ENCODE data around the gene KRTCAP2. TPM values are rescaled to one million over a fixed set of nuclear protein-coding genes. Genes with fewer than 3 reads are reported as not detected.
"Not testable (repeated sequence)": the region's sequence is repeated elsewhere in the genome, so short reads cannot be mapped to it uniquely, and the experiment has no call there.

The KRTCAP2 gene
- total RNA-seq, 1 donor from 2014 or later = 201 TPM

DNA sequence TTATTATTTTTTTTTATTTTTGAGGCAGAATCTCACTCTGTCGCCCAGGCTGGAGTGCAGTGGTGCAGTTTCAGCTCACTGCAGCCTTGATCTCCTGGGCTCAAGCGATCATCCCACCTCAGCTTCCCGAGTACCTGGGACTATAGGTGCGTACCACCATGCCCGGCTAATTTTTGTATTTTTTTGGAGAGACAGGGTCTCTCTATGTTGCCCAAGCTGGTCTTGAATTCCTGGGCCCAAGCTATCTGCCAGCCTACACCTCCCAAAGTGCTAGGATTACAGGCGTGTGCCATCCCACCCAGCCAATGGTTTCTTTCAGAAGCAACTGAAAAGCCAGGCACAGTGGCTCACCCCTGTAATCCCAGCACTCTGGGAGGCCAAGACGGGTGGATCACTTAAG, 2.3 kb downstream of the KRTCAP2 start:
- Mint-ChIP-seq H3K27ac (ENCODE audit: unreplicated experiment) (no peak overlapping the region), H3K4me3 (ENCODE audit: unreplicated experiment) (no peak overlapping the region), H3K4me1 (ENCODE audit: unreplicated experiment) (peaks cover 37% of the 10 kb centered on the region), H3K36me3 (ENCODE audit: unreplicated experiment) (peaks cover 11% of the 10 kb centered on the region), H3K27me3 (ENCODE audit: unreplicated experiment) (no peaks in the 10 kb centered on the region), H3K9me3 (ENCODE audit: unreplicated experiment) (no peaks in the 10 kb centered on the region)
- DNase-seq (ENCODE audit: extremely low spot score, unreplicated experiment) = no peak
- TF ChIP-seq, protein P1, sequence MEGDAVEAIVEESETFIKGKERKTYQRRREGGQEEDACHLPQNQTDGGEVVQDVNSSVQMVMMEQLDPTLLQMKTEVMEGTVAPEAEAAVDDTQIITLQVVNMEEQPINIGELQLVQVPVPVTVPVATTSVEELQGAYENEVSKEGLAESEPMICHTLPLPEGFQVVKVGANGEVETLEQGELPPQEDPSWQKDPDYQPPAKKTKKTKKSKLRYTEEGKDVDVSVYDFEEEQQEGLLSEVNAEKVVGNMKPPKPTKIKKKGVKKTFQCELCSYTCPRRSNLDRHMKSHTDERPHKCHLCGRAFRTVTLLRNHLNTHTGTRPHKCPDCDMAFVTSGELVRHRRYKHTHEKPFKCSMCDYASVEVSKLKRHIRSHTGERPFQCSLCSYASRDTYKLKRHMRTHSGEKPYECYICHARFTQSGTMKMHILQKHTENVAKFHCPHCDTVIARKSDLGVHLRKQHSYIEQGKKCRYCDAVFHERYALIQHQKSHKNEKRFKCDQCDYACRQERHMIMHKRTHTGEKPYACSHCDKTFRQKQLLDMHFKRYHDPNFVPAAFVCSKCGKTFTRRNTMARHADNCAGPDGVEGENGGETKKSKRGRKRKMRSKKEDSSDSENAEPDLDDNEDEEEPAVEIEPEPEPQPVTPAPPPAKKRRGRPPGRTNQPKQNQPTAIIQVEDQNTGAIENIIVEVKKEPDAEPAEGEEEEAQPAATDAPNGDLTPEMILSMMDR (IDR thresholded peaks at IDR 0.05) = no peak

DNA sequence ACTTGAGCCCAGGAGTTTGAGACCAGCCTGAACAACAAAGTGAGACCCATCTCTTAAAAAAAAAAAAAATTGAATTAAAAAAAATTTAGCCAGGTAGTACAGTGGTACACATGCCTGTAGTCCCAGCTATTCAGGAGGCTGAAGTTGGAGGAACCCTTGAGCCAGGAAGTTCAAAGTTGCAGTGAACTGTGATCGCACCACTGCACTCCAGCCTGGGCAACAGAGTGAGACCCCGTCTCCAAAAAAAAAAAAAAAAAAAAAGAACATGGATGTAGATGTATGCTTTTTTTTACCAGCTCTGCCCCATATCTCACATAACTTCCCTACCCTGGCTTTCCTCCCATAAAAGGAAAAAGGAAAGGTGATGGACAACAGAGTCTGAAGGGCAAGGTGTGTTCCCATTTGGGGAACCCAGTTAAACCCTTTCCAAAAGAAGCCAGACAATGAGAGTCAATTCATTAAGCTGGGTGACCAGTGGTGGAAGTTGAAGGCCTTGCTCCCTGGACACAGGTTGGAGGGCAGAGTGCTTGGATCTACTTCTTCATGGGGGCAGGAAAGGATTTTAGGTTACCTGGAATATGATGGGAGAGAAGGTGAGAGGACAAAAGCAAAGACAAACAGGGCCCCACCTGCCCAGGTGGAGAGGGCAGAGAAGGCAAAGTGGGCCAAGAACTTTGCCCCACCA, 2.9 kb downstream of the KRTCAP2 start:
- no peaks in the 10 kb centered on the region for H3K27me3 Mint-ChIP-seq (ENCODE audit: unreplicated experiment)
- peaks cover 34% of the 10 kb centered on the region for H3K4me1 Mint-ChIP-seq (ENCODE audit: unreplicated experiment)
- TF ChIP-seq, protein P1 (IDR thresholded peaks at IDR 0.05) = no peak
- H3K9me3 Mint-ChIP-seq (ENCODE audit: unreplicated experiment) = no peaks in the 10 kb centered on the region
- H3K4me3 Mint-ChIP-seq (ENCODE audit: unreplicated experiment) = no peak overlapping the region
- H3K27ac Mint-ChIP-seq (ENCODE audit: unreplicated experiment) = no peak overlapping the region
- peaks cover 11% of the 10 kb centered on the region for H3K36me3 Mint-ChIP-seq (ENCODE audit: unreplicated experiment)
- DNase-seq (ENCODE audit: extremely low spot score, unreplicated experiment) = peak; percentile 25

DNA sequence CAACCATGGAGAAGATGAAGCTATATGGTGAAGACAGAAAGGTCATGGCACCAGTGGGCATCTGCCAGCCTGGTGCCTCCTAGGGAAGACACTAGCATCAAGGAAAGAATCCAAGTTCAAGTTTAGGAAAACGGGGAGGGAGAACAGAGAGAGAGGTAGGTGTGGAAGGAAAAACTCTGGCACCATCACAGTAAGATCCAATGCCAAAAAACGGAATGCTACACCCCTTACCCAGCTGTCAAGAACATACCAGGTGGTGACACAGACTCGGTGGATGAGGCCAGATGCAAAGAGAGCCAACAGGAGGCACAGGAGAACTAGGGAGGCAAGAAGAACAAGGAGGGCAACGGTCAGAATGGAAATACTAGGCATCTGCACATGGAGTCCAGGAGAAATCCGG, 3.6 kb downstream of the KRTCAP2 start:
- no peaks in the 10 kb centered on the region for H3K27me3 Mint-ChIP-seq (ENCODE audit: unreplicated experiment)
- H3K36me3 Mint-ChIP-seq (ENCODE audit: unreplicated experiment) = peaks cover 11% of the 10 kb centered on the region

DNA sequence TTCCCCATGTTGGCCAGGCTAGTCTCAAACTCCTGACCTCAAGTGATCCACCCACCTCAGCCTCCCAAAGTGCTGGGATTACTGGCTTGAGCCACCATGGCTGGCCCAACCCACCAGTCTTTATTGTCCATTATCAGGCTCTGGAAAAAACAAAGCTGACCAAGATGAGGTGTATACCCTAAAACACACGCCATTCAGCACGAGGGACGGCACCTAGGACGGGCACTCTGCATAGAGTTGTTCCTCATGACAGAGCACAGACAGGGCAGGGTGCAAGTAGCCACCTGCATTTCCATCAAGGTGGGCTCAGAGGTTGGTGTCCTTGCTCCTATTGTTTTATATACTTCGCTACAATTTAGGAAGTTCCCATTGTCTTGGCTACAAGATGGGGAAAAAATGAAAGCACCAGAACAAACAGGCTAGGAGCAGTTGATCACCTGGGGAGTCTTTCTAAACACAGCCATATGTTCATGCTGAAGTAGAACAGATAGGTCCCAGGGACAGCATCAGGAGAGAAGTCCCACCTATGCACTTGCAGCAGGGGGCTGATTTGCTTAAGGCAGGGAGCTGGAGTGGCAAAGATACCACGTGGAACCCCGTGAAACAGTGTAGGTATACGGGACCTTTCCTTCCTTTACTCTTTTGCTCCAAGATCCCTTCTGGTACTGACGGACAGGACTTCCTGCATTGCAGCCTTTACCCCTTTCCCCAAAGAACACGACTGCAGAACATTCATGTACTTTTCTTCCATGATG, 4.5 kb downstream of the KRTCAP2 start:
- TF ChIP-seq, protein P1 (IDR thresholded peaks at IDR 0.05) = no peak
- DNase-seq (ENCODE audit: extremely low spot score, unreplicated experiment) = no peak
- Mint-ChIP-seq H3K4me3 (ENCODE audit: unreplicated experiment) (no peak overlapping the region), H3K9me3 (ENCODE audit: unreplicated experiment) (no peaks in the 10 kb centered on the region), H3K4me1 (ENCODE audit: unreplicated experiment) (peaks cover 24% of the 10 kb centered on the region), H3K36me3 (ENCODE audit: unreplicated experiment) (peaks cover 11% of the 10 kb centered on the region), H3K27ac (ENCODE audit: unreplicated experiment) (no peak overlapping the region), H3K27me3 (ENCODE audit: unreplicated experiment) (no peaks in the 10 kb centered on the region)

More for the DNA sequence above, 3.6 kb downstream of the KRTCAP2 start:
- TF ChIP-seq, protein P1 (IDR thresholded peaks at IDR 0.05) = no peak
- Mint-ChIP-seq H3K27ac (ENCODE audit: unreplicated experiment) (no peak overlapping the region), H3K4me3 (ENCODE audit: unreplicated experiment) (no peak overlapping the region), H3K9me3 (ENCODE audit: unreplicated experiment) (no peaks in the 10 kb centered on the region), H3K4me1 (ENCODE audit: unreplicated experiment) (peaks cover 29% of the 10 kb centered on the region)
- no peak for DNase-seq (ENCODE audit: extremely low spot score, unreplicated experiment)

DNA sequence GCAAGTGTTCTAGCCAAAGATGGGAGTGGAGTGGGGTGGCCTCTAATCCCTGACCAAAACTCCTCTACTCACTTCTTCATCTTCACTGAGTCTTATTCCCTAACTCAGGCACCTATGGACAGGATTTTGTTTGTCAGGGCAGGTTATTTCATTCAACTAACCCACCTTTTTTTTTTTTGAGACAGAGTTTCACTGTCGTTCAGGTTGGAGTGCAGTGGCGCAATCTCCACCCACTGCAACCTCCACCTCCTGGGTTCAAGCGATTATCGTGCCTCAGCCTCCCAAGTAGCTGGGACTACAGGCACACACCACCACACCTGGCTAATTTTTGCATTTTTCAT, 5.0 kb downstream of the KRTCAP2 start:
- not testable (repeated sequence) for H3K4me3 Mint-ChIP-seq (ENCODE audit: unreplicated experiment); H3K9me3 Mint-ChIP-seq (ENCODE audit: unreplicated experiment); DNase-seq (ENCODE audit: extremely low spot score, unreplicated experiment); H3K27me3 Mint-ChIP-seq (ENCODE audit: unreplicated experiment); H3K27ac Mint-ChIP-seq (ENCODE audit: unreplicated experiment)
- Mint-ChIP-seq H3K4me1 (ENCODE audit: unreplicated experiment) (peaks cover 19% of the 10 kb centered on the region), H3K36me3 (ENCODE audit: unreplicated experiment) (peaks cover 11% of the 10 kb centered on the region)

Data from osteocyte (in vitro differentiated cells).